Mucosa of stomach (tissue), 1 donor: ENCODE results near the gene TUBAL3.

ENCODE experiments used
- H3K27me3 ChIP-seq: one replicate; pipeline ENCODE4 v1.7.0; 2013; ENCODE audit warnings: mild to moderate bottlenecking, low read length; ENCODE audit not compliant: control insufficient read depth, insufficient read depth
- H3K36me3 ChIP-seq: one replicate; pipeline ENCODE4 v1.7.0; 2013; ENCODE audit warnings: low read length; ENCODE audit not compliant: control insufficient read depth, insufficient read depth
- H3K4me1 ChIP-seq: one replicate; pipeline ENCODE4 v1.7.0; 2013; ENCODE audit warnings: mild to moderate bottlenecking, low read length; ENCODE audit not compliant: control insufficient read depth, insufficient read depth
- H3K4me3 ChIP-seq: one replicate; pipeline ENCODE4 v1.7.0; 2013; ENCODE audit warnings: low read length
- H3K9ac ChIP-seq: one replicate; pipeline ENCODE4 v1.7.0; 2013; ENCODE audit warnings: mild to moderate bottlenecking, low read length, moderate library complexity
- H3K9me3 ChIP-seq: one replicate; pipeline ENCODE4 v1.7.0; 2013; ENCODE audit warnings: mild to moderate bottlenecking, low read length, moderate library complexity; ENCODE audit not compliant: control insufficient read depth
- donor health status: Pancreatic carcinoma.

Gene TUBAL3

GRCh38 chr10:5369362-5370158 is 35.1 kb downstream of the TUBAL3 start:
- Histone ChIP-seq H3K27me3 (no peaks in the 10 kb centered on the region), H3K9me3 (no peaks in the 10 kb centered on the region), H3K4me3 (no peak overlapping the region), H3K9ac (no peak overlapping the region), H3K36me3 (no peaks in the 10 kb centered on the region), H3K4me1 (peaks cover 5% of the 10 kb centered on the region)

DNA sequence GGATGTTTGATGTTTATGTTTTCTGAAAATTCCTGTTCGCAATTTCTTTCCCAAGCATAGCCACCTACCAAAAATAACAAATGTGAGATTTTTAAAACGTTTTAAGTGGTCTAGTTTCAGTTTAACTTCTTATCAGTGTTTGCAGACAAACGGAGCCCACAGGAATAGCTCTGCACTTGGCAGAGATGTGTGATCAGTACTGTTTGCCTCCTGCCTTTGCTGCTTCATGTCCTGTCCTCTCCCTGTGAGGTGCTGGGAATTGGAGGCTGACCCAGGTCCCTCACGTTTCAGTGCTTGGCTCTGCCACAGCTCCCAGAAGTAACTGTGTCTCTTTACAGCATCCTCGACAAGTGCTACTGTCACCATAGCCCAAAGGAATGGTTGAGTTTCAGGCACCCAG is 38.7 kb downstream of the TUBAL3 start:
- Histone ChIP-seq H3K4me1 (peaks cover 5% of the 10 kb centered on the region), H3K27me3 (no peaks in the 10 kb centered on the region), H3K36me3 (no peaks in the 10 kb centered on the region), H3K4me3 (no peak overlapping the region), H3K9ac (no peak overlapping the region), H3K9me3 (no peaks in the 10 kb centered on the region)

- Histone ChIP-seq H3K27me3 (no peaks in the 10 kb centered on the region), H3K36me3 (no peaks in the 10 kb centered on the region), H3K9ac (no peak within 1 kb of the TSS), H3K9me3 (no peaks in the 10 kb centered on the region), H3K4me3 (no peak within 1 kb of the TSS), H3K4me1 (peaks cover 5% of the 10 kb centered on the region)
Measured at GRCh38 chr10:5364890-5365338, 39.7 kb downstream of the TUBAL3 start, which contains the start of gene UCN3. Gene UCN3 (plus strand): TSS chr10:5364966. CDS start chr10:5373721, 8,755 bp downstream.

DNA sequence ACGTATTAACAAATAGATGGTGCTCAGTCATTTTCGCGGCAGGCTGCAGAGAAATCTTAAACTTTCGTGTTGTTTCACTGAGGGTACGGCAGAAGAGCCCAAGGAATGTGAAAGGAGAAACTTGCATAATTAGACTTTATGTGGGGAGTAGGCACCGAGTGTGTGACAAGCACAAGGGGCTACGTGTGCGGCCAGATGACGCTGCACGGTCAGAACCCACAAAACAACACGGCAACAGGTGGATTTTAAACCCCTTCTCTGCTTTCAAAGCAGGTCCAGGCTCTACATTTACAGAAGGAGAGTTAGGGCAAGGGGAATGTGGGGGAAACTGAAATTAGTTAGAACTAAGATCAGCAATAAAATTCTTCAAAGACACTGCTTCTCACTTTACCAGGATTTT is 40.3 kb downstream of the TUBAL3 start:
- Histone ChIP-seq H3K36me3 (no peaks in the 10 kb centered on the region), H3K4me3 (no peak overlapping the region), H3K27me3 (no peaks in the 10 kb centered on the region), H3K9me3 (no peaks in the 10 kb centered on the region), H3K9ac (no peak overlapping the region), H3K4me1 (peaks cover 5% of the 10 kb centered on the region)

DNA sequence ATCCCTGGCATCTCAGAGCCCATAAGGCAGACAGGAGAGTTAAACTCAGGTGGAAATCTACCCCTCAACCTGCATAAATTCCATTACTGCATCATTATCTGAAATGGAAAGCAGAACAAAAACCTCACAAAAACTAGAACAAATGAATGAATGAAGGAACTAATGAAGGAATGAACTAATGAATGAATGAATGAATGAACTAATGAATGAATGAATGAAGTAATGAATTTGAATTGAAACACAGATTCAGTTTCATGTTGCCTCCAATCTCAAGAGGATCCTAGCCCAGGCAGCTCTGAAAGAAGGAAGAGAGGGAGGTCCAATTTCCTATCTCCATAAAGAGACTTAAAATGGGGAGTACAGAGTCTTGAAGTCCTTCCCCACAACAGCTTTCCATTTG is 41.8 kb downstream of the TUBAL3 start:
- no peaks in the 10 kb centered on the region for H3K9me3 ChIP-seq

DNA sequence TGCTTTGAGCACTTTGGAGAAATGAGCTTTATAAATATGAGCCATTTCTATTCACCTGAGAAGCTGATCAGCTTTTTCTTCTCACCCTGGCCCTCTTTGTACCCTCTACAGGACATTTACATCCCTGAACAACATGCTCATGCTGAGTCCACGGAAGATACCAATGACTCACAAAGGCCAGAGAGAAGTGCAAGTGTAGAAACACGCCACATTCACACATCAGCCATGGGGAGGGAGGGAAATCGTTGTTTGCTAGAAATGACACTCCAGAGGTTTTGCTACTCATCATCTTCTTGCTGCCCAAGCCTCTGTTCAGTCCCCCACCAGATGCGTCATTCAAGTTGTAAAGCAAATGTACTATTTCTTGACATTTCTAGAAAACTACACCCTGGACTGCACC is 42.7 kb downstream of the TUBAL3 start:
- Histone ChIP-seq H3K4me1 (peaks cover 5% of the 10 kb centered on the region), H3K9me3 (no peaks in the 10 kb centered on the region), H3K27me3 (no peaks in the 10 kb centered on the region), H3K4me3 (no peak overlapping the region), H3K9ac (no peak overlapping the region), H3K36me3 (no peaks in the 10 kb centered on the region)

More for the DNA sequence above, 41.8 kb downstream of the TUBAL3 start:
- H3K27me3 ChIP-seq, result no peaks in the 10 kb centered on the region
- H3K4me1 ChIP-seq, result peaks cover 5% of the 10 kb centered on the region
- no peak overlapping the region for H3K9ac ChIP-seq
- no peak overlapping the region for H3K4me3 ChIP-seq
- no peaks in the 10 kb centered on the region for H3K36me3 ChIP-seq

DNA sequence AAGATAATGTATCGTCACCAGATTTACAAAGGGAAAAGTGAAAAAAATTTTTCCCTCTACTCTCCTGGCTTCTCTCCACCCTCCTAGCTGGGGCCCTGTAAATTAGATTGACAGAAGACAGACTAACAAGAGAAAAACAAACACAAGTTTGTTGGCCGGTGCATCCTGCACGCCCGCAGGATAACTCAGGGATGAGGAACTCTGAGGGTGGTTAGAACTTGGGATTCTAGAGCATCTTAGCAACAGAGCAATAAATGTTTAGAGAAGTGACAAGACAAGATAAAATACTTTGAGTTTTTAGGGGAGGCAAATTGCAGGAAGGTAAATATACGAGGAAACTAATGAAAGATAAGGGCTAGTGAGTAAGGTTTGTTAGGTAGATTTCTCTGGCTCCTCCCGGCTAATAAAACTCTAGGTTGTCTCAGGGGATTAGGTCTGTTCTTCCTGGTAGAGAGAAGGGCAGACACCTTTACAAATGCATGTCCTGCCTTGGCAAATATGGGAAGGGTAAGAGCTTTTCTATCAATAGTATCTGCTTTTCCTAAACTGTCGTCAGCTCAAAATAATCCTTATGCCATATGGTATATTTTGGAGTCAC is 44.2 kb downstream of the TUBAL3 start:
- Histone ChIP-seq H3K4me3 (no peak overlapping the region), H3K36me3 (no peaks in the 10 kb centered on the region), H3K9ac (no peak overlapping the region), H3K27me3 (no peaks in the 10 kb centered on the region), H3K4me1 (peaks cover 4% of the 10 kb centered on the region), H3K9me3 (no peaks in the 10 kb centered on the region)

DNA sequence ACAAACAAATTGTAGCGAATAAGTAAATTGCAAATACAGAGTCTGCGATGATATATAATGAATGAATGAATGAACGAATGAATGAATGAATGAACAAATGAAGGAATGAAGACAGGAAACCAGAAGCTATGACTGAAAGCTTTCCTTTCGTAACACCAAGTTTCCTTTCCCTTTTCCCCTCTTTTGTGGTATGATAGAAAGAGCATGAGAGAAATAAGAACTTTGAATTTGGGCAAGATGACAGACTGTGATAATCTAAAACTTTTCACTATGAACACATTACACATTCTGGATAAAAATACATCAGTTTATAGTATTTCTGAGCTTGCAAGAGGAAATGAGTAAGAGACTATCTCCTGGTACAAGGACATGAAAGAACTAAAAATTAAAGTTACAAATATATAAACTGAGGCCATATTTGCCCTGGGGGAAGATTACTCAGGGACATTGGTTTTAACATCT is 48.3 kb downstream of the TUBAL3 start:
- Histone ChIP-seq H3K9me3 (no peaks in the 10 kb centered on the region), H3K4me1 (no peaks in the 10 kb centered on the region), H3K4me3 (no peak overlapping the region), H3K9ac (no peak overlapping the region), H3K36me3 (no peaks in the 10 kb centered on the region), H3K27me3 (no peaks in the 10 kb centered on the region)

- H3K4me3 ChIP-seq, result no peak overlapping the region
- no peaks in the 10 kb centered on the region for H3K36me3 ChIP-seq
- H3K9ac ChIP-seq, result no peak overlapping the region
- no peaks in the 10 kb centered on the region for H3K9me3 ChIP-seq
- H3K4me1 ChIP-seq, result no peaks in the 10 kb centered on the region
- H3K27me3 ChIP-seq, result no peaks in the 10 kb centered on the region
Measured at GRCh38 chr10:5355594-5356301, 48.9 kb downstream of the TUBAL3 start.

DNA sequence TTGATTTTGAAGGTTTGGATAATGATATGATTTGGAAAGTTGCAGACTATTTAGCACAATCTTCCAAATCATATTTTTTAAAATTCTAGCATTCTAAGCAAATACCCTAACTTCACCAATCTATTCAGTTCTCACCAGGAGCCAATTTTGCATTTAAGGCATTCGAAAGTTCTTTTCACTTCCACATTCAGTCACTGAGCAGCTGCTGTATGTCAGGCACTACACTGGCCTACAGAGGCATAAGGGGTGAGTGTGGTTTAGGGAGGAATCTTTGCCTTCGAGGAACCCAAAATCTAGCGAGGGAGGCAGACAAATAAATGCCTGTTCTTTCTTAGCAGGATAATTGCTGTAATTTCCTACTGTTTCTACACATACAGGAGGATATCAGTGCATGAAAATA is 50.6 kb downstream of the TUBAL3 start:
- no peaks in the 10 kb centered on the region for H3K9me3 ChIP-seq
- H3K27me3 ChIP-seq, result no peaks in the 10 kb centered on the region

DNA sequence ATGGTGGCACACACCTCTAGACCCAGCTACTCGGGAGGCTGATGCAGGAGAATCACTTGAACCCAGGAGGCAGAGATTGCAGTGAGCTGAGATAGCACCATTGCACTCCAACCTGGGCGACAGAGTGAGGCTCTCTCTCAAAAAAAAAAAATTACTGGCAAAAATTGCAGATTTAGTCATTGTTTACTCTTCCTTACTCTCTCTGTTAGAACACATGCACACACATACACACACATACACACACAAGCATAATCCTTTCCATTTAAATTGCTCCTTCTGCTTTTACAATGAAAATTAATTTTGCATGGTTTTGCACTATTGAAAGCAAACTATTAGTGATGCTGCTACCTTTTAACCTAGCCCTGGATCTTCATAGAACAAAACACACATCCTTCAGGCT is 55.3 kb downstream of the TUBAL3 start:
- Histone ChIP-seq H3K36me3 (no peaks in the 10 kb centered on the region), H3K9ac (no peak overlapping the region), H3K27me3 (no peaks in the 10 kb centered on the region), H3K9me3 (no peaks in the 10 kb centered on the region), H3K4me3 (no peak overlapping the region), H3K4me1 (no peaks in the 10 kb centered on the region)

More for the DNA sequence above, 50.6 kb downstream of the TUBAL3 start:
- no peaks in the 10 kb centered on the region for H3K36me3 ChIP-seq
- H3K4me1 ChIP-seq, result no peaks in the 10 kb centered on the region
- H3K4me3 ChIP-seq, result no peak overlapping the region
- H3K9ac ChIP-seq, result no peak overlapping the region

DNA sequence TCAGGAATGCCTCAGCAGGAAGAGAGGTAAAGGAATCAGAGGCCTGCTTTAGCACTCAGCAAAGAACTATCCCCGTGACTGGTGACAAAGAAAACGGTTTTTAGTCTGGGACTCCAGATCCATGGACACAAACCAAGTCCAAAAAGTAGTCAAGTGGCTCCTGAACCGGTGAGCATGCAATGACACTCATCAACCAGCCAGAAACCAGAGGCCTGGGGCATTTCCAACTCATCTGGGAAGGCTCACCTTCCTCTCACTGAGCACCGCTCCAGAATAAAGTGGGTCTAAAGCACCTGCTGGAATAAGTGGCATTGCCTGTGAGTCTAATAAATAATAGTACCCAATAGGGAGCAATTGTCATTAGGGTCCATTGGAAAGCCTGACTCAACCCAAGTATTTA is 57.7 kb downstream of the TUBAL3 start:
- H3K9me3 ChIP-seq, result no peaks in the 10 kb centered on the region
- H3K36me3 ChIP-seq, result no peaks in the 10 kb centered on the region
- H3K4me3 ChIP-seq, result no peak overlapping the region
- no peak overlapping the region for H3K9ac ChIP-seq
- no peaks in the 10 kb centered on the region for H3K27me3 ChIP-seq
- no peaks in the 10 kb centered on the region for H3K4me1 ChIP-seq
